IMR-90 (cell line): Measurements from ENCODE around the gene MAT2A. TPM values are rescaled to one million over a fixed set of nuclear protein-coding genes. Genes with fewer than 3 reads are reported as not detected.

ENCODE experiments used
- ATAC-seq: fragments of 200-7000 bp; cut with Tn5 transposase; 2 replicates; pipeline ENCODE4 v1.9.1; 2020; ENCODE audit warnings: low read depth, mild to moderate bottlenecking, moderate library complexity
- BruUV-seq: library from RNA; stranded (reverse); fragments of 400-500 nt; replicated peaks from 2 replicates; lab custom pipeline; 2021; lab: Mats Ljungman, UMichigan
- CTCF ChIA-PET: fragments of 300-600 bp; formaldehyde crosslinking; extraction: SDS; loops from one replicate; lab custom pipeline; 2021; ENCODE audit warnings: antibody characterized with exemption; lab: Yijun Ruan, JAX
- POLR2A ChIA-PET: fragments of 300-600 bp; sonication (Branson Sonifier 250); formaldehyde crosslinking; loops from one replicate; lab custom pipeline; 2022; ENCODE audit warnings: antibody characterized with exemption; ENCODE audit not compliant: unreplicated experiment; lab: Charles Lee
- DNase-seq: peaks from one replicate; pipeline ENCODE4 v3.0.0; 2013
- H2AFZ ChIP-seq: replicated peaks from 2 replicates; pipeline ENCODE3; 2013; ENCODE audit warnings: low read length, mild to moderate bottlenecking; ENCODE audit not compliant: poor library complexity
- H2AK5ac ChIP-seq: 2 replicates; pipeline ENCODE4 v1.6.1; 2013; ENCODE audit warnings: low read depth, low read length, inconsistent platforms
- H2AK9ac ChIP-seq: replicated peaks from 2 replicates; pipeline ENCODE3; 2013; ENCODE audit warnings: mild to moderate bottlenecking, low read depth, low read length, moderate library complexity; ENCODE audit not compliant: poor library complexity
- H2BK120ac ChIP-seq: 2 replicates; pipeline ENCODE4 v1.6.1; 2013; ENCODE audit warnings: low read depth, low read length, inconsistent platforms
- H2BK15ac ChIP-seq: 3 replicates; pipeline ENCODE4 v1.6.1; 2013; ENCODE audit warnings: low read depth, low read length, inconsistent platforms
- H2BK20ac ChIP-seq: 2 replicates; pipeline ENCODE4 v1.6.1; 2013; ENCODE audit warnings: low read depth, mild to moderate bottlenecking, inconsistent platforms, low read length, moderate library complexity
- H2BK5ac ChIP-seq: 2 replicates; pipeline ENCODE4 v1.6.1; 2013; ENCODE audit warnings: mild to moderate bottlenecking, low read depth, low read length, inconsistent platforms; ENCODE audit not compliant: poor library complexity, severe bottlenecking
- H3K14ac ChIP-seq: replicated peaks from 2 replicates; pipeline ENCODE4 v1.6.1; 2013; ENCODE audit warnings: low read depth, low read length, inconsistent platforms
- H3K18ac ChIP-seq: 2 replicates; pipeline ENCODE4 v1.6.1; 2013; ENCODE audit warnings: low read depth, low read length, control low read depth
- H3K23ac ChIP-seq: 2 replicates; pipeline ENCODE4 v1.6.1; 2013; ENCODE audit warnings: low read depth, low read length, inconsistent platforms
- H3K27ac ChIP-seq: 2 replicates; pipeline ENCODE4 v1.5.1; 2013; ENCODE audit warnings: mild to moderate bottlenecking, control low read depth, low read length; ENCODE audit not compliant: insufficient read depth
- H3K27me3 ChIP-seq: 2 replicates; pipeline ENCODE4 v1.6.1; 2013; ENCODE audit warnings: low read length; ENCODE audit not compliant: control insufficient read depth, insufficient read depth
- H3K36me3 ChIP-seq: 2 replicates; pipeline ENCODE4 v1.6.1; 2013; ENCODE audit warnings: low read length, mixed read lengths; ENCODE audit not compliant: control insufficient read depth, insufficient read depth
- H3K4ac ChIP-seq: 2 replicates; pipeline ENCODE4 v1.6.1; 2013; ENCODE audit warnings: low read depth, low read length, inconsistent platforms
- H3K4me1 ChIP-seq: 2 replicates; pipeline ENCODE4 v1.6.1; 2013; ENCODE audit warnings: low read length, mixed read lengths; ENCODE audit not compliant: control insufficient read depth, insufficient read depth
- H3K4me2 ChIP-seq: 2 replicates; pipeline ENCODE4 v1.6.1; 2013; ENCODE audit warnings: low read depth, mild to moderate bottlenecking, control low read depth, low read length, moderate library complexity
- H3K4me3 ChIP-seq: 2 replicates; pipeline ENCODE4 v1.5.1; 2013; ENCODE audit warnings: low read depth, mild to moderate bottlenecking, control low read depth, low read length, moderate library complexity; ENCODE audit not compliant: insufficient read depth
- H3K56ac ChIP-seq: 2 replicates; pipeline ENCODE4 v1.6.1; 2013; ENCODE audit warnings: low read length, inconsistent platforms; ENCODE audit not compliant: insufficient read depth; ENCODE audit errors: extremely low read depth
- H3K79me1 ChIP-seq, 2 experiments: 2 replicates each; pipeline ENCODE4 v1.6.1; 2013; ENCODE audit warnings: low read length in 2 of 2, inconsistent platforms in 1 of 2, low read depth in 1 of 2
- H3K9ac ChIP-seq: 2 replicates; pipeline ENCODE4 v1.6.1; 2013; ENCODE audit warnings: low read depth, low read length, control low read depth
- H3K9me1 ChIP-seq: 2 replicates; pipeline ENCODE4 v1.6.1; 2013; ENCODE audit warnings: low read length, inconsistent platforms; ENCODE audit not compliant: insufficient read depth
- H3K9me3 ChIP-seq: 2 replicates; pipeline ENCODE4 v1.6.1; 2013; ENCODE audit warnings: low read length; ENCODE audit not compliant: control insufficient read depth, insufficient read depth
- H4K20me1 ChIP-seq: 2 replicates; pipeline ENCODE4 v1.6.1; 2013; ENCODE audit warnings: low read length, inconsistent platforms; ENCODE audit not compliant: insufficient read depth
- H4K5ac ChIP-seq: 2 replicates; pipeline ENCODE4 v1.6.1; 2013; ENCODE audit warnings: mild to moderate bottlenecking, low read depth, low read length, control low read depth
- H4K8ac ChIP-seq, 2 experiments: 2 replicates each; pipeline ENCODE4 v1.6.1; 2013; ENCODE audit warnings: low read depth in 2 of 2, low read length in 2 of 2, control low read depth in 1 of 2, inconsistent platforms in 1 of 2
- H4K91ac ChIP-seq: 2 replicates; pipeline ENCODE4 v1.6.1; 2013; ENCODE audit warnings: low read depth, low read length, inconsistent platforms; ENCODE audit not compliant: insufficient read depth
- BHLHE40 ChIP-seq: fragments of 150-350 bp; IDR thresholded peaks from 2 replicates; pipeline ENCODE4 v1.6.1; 2016; ENCODE audit warnings: mild to moderate bottlenecking, low read depth, low read length
- CHD1 ChIP-seq: IDR thresholded peaks from 2 replicates; pipeline ENCODE4 v1.6.1; 2012; ENCODE audit warnings: low read depth, low read length, improper control_type of control experiment
- FOS ChIP-seq: fragments of 150-350 bp; IDR thresholded peaks from 2 replicates; pipeline ENCODE4 v1.6.1; 2016; ENCODE audit warnings: low read depth, low read length
- MAFK ChIP-seq: IDR thresholded peaks from 2 replicates; pipeline ENCODE4 v1.6.1; 2012; ENCODE audit warnings: low read depth, low read length, improper control_type of control experiment
- MAZ ChIP-seq: IDR thresholded peaks from 2 replicates; pipeline ENCODE4 v1.6.1; 2012; ENCODE audit warnings: low read depth, mild to moderate bottlenecking, low read length, improper control_type of control experiment, moderate library complexity, borderline replicate concordance
- MXI1 ChIP-seq: IDR thresholded peaks from 2 replicates; pipeline ENCODE4 v1.6.1; 2012; ENCODE audit warnings: low read depth, mild to moderate bottlenecking, low read length, moderate library complexity, borderline replicate concordance
- NFE2L2 ChIP-seq: fragments of 150-350 bp; IDR thresholded peaks from 2 replicates; pipeline ENCODE4 v1.6.1; 2016; ENCODE audit warnings: low read depth, mild to moderate bottlenecking, low read length
- POLR2A ChIP-seq: IDR thresholded peaks from 2 replicates; pipeline ENCODE4 v1.6.1; 2012; ENCODE audit warnings: mild to moderate bottlenecking, low read depth, low read length
- RCOR1 ChIP-seq: IDR thresholded peaks from 2 replicates; pipeline ENCODE4 v1.6.1; 2012; ENCODE audit warnings: mild to moderate bottlenecking, low read length, improper control_type of control experiment; ENCODE audit not compliant: insufficient replicate concordance
- SMC3 ChIP-seq: fragments of 150-350 bp; IDR thresholded peaks from 2 replicates; pipeline ENCODE4 v1.6.1; 2016; ENCODE audit warnings: low read depth, mild to moderate bottlenecking, antibody characterized with exemption, low read length, moderate library complexity
- USF2 ChIP-seq: fragments of 150-350 bp; IDR thresholded peaks from 2 replicates; pipeline ENCODE4 v1.6.1; 2017; ENCODE audit warnings: mild to moderate bottlenecking, antibody characterized with exemption, low read length, low read depth
- WGBS, 2 experiments: methylation state at CpG; one replicate each; pipeline versions ENCODE4 v1.1.5 to v1.1.7; 2013; ENCODE audit warnings: missing lambda C conversion rate in 2 of 2; ENCODE audit not compliant: insufficient read length in 1 of 2; ENCODE audit errors: extremely low coverage in 2 of 2; 5-methylcytosine and 5-hydroxymethylcytosine counted together
- dilution Hi-C: fragments of 300-500 bp; cut with HindIII; formaldehyde crosslinking; loops from one replicate; pipeline ENCODE4 v1.14.3; 2018; ENCODE audit warnings: low sequenced_read_pairs; ENCODE audit not compliant: unreplicated experiment
- in situ Hi-C: fragments of 300-500 bp; cut with MboI; formaldehyde crosslinking; loops from 3 replicates; pipeline ENCODE4 v1.14.3; 2019; ENCODE audit warnings: low sequenced_read_pairs, inconsistent platforms, mixed read lengths
- intact Hi-C: fragments of 100-400 bp; cut with micrococcal nuclease; formaldehyde crosslinking; loops from 2 replicates; pipeline ENCODE4 v1.10.0; 2022
- polyA plus RNA-seq, 3 experiments: library from polyadenylated mRNA; depleted of rRNA; stranded (reverse); fragments of >200 nt; gene quantifications; 2 replicates each; pipeline ENCODE4 v1.2.3, GENCODE V29; 2012; ENCODE audit warnings: low replicate concordance in 1 of 3
- total RNA-seq: library from RNA; depleted of rRNA; stranded (reverse); fragments of >200 nt; gene quantifications from 2 replicates; pipeline ENCODE4 v1.2.3, GENCODE V29; 2012
- TF ChIP-seq, protein P1 (sequence below): fragments of 150-350 bp; IDR thresholded peaks from 2 replicates; pipeline ENCODE4 v1.6.1; 2016; ENCODE audit warnings: low read depth, mild to moderate bottlenecking, low read length, moderate library complexity, borderline replicate concordance

The MAT2A gene
- total and polyA plus RNA-seq, 2 of the 4 experiments (the other 2 are of a cell fraction) = 94.1 to 223 TPM

- no peak for ATAC-seq
- dilution Hi-C loops = no loop called here
- WGBS, 2 experiments = 100% methylated on average over 2 of the region's 4 CpGs; no CpG with 5 or more reads in 1 of the 2 experiments
- H3K4ac ChIP-seq = peak overlapping the region; percentile 40; the same call in 1 of the 2 replicates
- no peak overlapping the region for H3K56ac ChIP-seq
- POLR2A ChIA-PET = no interaction called here
- TF ChIP-seq POLR2A = no peak
- no peak for TF ChIP-seq NFE2L2
- TF ChIP-seq MAFK = no peak
- TF ChIP-seq MAZ = no peak
- no peak for TF ChIP-seq SMC3
- TF ChIP-seq MXI1 = no peak
- no peak for TF ChIP-seq USF2
- TF ChIP-seq, protein P1, sequence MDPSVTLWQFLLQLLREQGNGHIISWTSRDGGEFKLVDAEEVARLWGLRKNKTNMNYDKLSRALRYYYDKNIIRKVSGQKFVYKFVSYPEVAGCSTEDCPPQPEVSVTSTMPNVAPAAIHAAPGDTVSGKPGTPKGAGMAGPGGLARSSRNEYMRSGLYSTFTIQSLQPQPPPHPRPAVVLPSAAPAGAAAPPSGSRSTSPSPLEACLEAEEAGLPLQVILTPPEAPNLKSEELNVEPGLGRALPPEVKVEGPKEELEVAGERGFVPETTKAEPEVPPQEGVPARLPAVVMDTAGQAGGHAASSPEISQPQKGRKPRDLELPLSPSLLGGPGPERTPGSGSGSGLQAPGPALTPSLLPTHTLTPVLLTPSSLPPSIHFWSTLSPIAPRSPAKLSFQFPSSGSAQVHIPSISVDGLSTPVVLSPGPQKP = no peak
- TF ChIP-seq RCOR1 = no peak
- no peak for TF ChIP-seq FOS
- no peak for TF ChIP-seq CHD1
- no peak for TF ChIP-seq BHLHE40
- peak overlapping the region; percentile 78 for H2BK20ac ChIP-seq
- no peak for DNase-seq
- peak overlapping the region; percentile 99 for H2BK120ac ChIP-seq
- no peak overlapping the region for H3K9ac ChIP-seq
- CTCF ChIA-PET = interaction anchor here (0.6 kb wide), 1 partner anchor 114 kb away, joined by 4 read pairs; no protein-coding TSS in a partner anchor
- no peak overlapping the region for H3K4me3 ChIP-seq
- no TSS peak for BruUV-seq
- intact Hi-C loops = loop anchor here (5.0 kb wide), 2 partner anchors 39 to 46 kb away; partner anchors contain the start of gene MAT2A
- H3K79me1 ChIP-seq = peaks cover 0 to 7% of the 10 kb centered on the region in 2 experiments; a peak in 1 of 4 replicates
- H2AFZ ChIP-seq = no peak overlapping the region
- peak overlapping the region; percentile 66; the same call in 1 of the 3 replicates for H2BK15ac ChIP-seq
- no peak overlapping the region for H3K4me2 ChIP-seq
- peaks cover 20% of the 10 kb centered on the region for H3K9me1 ChIP-seq
- H4K20me1 ChIP-seq = no peaks in the 10 kb centered on the region
- peaks cover 4% of the 10 kb centered on the region; the same call in 1 of the 2 replicates for H3K4me1 ChIP-seq
- no peak overlapping the region for H4K91ac ChIP-seq
- H2AK9ac ChIP-seq = no peak overlapping the region
- H3K9me3 ChIP-seq = no peaks in the 10 kb centered on the region
- H2BK5ac ChIP-seq = no peak overlapping the region
- H4K8ac ChIP-seq = peak overlapping the region in 1 of 2 experiments; percentile 44; a peak in 1 of 4 replicates
- H2AK5ac ChIP-seq = no peak overlapping the region
- no peaks in the 10 kb centered on the region for H3K27me3 ChIP-seq
- no peak overlapping the region for H3K14ac ChIP-seq
- no peaks in the 10 kb centered on the region for H3K36me3 ChIP-seq
- H4K5ac ChIP-seq = no peak overlapping the region
- H3K18ac ChIP-seq = no peak overlapping the region
- H3K23ac ChIP-seq = no peak overlapping the region
- in situ Hi-C loops = no loop called here
- H3K27ac ChIP-seq = no peak overlapping the region
Measured at GRCh38 chr2:85497944-85498630, 40.9 kb upstream of the MAT2A start.
